ENCODE measurements around the gene PITHD1.

The PITHD1 gene

DNA sequence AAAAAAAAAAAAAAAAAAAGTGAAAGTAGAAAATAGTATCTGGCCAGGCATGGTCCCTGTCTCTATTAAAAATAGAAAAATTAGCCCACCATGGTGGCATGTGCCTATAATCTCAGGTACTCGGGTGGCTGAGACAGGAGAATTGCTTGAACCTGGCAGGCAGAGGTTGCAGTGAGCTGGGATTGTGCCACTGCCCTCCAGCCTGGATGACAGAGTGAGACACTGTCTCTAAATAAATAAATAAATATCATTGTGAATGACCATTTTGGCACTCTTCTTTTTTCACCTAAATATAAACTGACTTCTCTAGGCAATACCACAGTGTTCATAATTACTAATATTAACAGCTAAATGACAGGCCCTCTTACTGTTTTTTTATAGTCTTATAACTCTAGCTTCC, 20.4 kb upstream of the PITHD1 start:
- TF ChIP-seq, protein P1, sequence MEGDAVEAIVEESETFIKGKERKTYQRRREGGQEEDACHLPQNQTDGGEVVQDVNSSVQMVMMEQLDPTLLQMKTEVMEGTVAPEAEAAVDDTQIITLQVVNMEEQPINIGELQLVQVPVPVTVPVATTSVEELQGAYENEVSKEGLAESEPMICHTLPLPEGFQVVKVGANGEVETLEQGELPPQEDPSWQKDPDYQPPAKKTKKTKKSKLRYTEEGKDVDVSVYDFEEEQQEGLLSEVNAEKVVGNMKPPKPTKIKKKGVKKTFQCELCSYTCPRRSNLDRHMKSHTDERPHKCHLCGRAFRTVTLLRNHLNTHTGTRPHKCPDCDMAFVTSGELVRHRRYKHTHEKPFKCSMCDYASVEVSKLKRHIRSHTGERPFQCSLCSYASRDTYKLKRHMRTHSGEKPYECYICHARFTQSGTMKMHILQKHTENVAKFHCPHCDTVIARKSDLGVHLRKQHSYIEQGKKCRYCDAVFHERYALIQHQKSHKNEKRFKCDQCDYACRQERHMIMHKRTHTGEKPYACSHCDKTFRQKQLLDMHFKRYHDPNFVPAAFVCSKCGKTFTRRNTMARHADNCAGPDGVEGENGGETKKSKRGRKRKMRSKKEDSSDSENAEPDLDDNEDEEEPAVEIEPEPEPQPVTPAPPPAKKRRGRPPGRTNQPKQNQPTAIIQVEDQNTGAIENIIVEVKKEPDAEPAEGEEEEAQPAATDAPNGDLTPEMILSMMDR (IDR thresholded peaks at IDR 0.05), result no peak
- TF ChIP-seq ZFX (IDR thresholded peaks at IDR 0.05; ENCODE audit: borderline replicate concordance), result no peak
- no peak overlapping the region for H3K27ac ChIP-seq

DNA sequence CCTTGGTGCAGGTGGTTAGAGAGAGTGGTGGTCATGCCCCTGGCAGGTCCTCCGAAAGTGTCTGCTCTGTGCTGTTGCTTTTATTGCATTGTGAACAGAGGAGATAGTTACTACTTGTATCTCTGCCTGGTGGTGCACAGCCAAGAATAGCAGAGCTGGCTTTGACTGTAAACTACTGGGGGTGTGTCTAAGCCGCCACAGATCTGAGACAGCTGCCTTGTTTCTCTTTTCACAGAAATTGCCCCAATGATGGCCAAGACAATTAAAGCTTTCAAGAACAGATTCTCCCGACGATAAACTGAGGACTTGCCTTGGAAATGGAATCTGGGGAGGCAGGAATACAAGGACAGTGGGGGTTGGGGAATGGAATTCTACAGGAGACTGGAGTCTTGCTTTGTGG, 18.9 kb upstream of the PITHD1 start:
- H3K27ac ChIP-seq, result no peak overlapping the region
- TF ChIP-seq ZFX (IDR thresholded peaks at IDR 0.05; ENCODE audit: borderline replicate concordance), result no peak
- TF ChIP-seq, protein P1 (IDR thresholded peaks at IDR 0.05), result no peak

DNA sequence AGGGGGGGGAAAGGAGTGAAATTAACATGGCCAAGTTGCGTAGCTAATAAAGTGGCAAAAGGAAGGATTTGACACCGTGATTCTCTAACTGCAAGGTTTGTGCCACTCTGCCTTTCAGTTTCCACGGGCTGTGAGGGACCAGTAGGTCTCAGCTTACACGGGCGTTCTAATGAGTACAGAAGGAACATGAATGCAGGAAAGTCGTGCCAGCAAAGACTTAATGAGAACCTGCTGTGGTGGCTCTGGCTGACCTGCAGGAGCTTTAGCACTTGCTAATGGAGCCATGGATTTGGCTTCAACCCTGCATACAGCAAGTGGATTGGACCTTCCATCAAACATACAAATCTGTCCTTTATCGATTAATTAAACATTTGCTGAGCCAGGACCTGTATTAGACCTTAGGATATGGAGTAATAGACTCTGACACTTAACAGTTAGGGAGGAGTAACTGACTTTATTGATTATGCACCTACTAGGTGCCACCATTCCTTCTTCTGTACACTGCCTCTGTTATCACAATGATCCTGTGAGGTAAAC, 15.1 kb upstream of the PITHD1 start:
- no peak overlapping the region for H3K27ac ChIP-seq

DNA sequence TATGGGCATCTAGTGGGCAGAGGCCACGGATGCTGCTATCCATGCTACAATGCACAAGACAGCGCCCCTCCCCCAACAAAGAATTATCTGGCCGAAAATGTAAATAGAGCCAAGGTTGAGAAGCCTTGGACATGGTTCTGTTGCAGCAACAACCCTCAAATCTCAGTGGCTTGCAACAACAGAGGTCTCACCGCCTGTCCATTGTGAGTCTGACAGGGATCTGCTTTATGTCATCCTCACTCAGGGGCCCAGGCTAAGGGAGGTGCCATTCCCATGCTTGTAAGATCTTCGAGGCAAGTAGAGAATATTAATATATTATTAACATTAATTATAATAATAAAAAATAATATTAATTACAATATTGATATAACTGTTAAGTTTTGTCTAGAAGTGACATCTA, 9.5 kb upstream of the PITHD1 start:
- no peak for TF ChIP-seq ZFX (IDR thresholded peaks at IDR 0.05; ENCODE audit: borderline replicate concordance)
- TF ChIP-seq, protein P1 (IDR thresholded peaks at IDR 0.05), result no peak
- no peak overlapping the region for H3K27ac ChIP-seq

More for the DNA sequence above, 15.1 kb upstream of the PITHD1 start:
- TF ChIP-seq ZFX (IDR thresholded peaks at IDR 0.05; ENCODE audit: borderline replicate concordance), result no peak
- TF ChIP-seq, protein P1 (IDR thresholded peaks at IDR 0.05), result no peak

DNA sequence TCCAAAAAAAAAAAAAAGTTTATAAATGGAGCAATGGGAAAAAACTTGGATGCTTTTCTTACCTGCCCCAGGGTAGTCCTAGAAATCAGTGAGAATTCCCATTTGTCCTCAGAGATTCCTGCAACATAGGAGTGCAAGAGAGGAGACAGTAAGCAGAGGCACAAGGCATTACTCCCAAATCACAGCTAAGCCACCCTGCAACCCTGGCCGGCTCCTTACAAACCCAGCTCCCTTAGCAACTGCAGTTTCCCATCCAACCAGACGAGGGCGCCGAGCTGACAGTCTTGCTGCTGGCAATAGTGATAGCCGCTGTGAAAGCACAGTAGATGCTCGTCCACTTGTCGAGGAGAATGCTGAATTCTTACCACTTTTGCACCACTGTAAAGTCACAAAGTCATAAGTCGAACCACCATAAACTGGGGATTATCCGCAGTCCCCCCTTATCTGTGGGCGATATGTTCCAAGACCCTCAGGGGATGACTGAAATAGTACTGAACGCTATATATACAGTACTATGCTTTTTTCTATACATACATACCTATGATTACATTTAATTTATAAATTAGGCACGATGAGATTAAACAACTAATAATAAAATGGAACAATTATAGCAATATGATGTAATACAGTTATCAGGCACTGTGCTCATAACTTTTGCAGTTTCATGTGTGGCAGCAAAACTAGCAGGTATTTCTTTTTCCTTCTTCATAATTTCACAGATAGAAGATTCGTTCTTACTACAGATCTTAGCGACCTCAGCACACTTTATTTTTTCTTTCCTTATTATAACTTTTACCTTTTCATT, 6.0 kb upstream of the PITHD1 start:
- TF ChIP-seq, protein P1 (IDR thresholded peaks at IDR 0.05), result peak; percentile 97
- no peak for TF ChIP-seq ZFX (IDR thresholded peaks at IDR 0.05; ENCODE audit: borderline replicate concordance)
- H3K27ac ChIP-seq, result no peak overlapping the region

DNA sequence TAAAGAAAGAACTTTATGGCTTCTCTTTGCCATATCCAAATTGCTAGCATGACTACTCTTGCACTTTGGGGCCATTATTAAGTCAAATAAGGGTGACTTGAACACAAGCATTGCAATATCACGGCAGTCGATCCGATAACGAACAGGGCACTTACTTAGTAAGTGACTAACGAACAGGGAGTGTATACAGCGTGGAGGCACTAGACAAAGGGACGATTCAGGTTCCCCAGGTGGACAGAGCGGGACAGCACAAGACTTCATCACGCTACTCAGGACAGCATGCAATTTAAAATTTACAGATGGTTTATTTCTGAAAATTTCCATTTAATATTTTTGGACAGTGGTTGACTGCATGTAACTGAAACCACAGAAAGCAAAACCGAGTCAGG, 5.4 kb upstream of the PITHD1 start:
- no peak overlapping the region for H3K27ac ChIP-seq
- TF ChIP-seq, protein P1 (IDR thresholded peaks at IDR 0.05), result no peak
- TF ChIP-seq ZFX (IDR thresholded peaks at IDR 0.05; ENCODE audit: borderline replicate concordance), result no peak

DNA sequence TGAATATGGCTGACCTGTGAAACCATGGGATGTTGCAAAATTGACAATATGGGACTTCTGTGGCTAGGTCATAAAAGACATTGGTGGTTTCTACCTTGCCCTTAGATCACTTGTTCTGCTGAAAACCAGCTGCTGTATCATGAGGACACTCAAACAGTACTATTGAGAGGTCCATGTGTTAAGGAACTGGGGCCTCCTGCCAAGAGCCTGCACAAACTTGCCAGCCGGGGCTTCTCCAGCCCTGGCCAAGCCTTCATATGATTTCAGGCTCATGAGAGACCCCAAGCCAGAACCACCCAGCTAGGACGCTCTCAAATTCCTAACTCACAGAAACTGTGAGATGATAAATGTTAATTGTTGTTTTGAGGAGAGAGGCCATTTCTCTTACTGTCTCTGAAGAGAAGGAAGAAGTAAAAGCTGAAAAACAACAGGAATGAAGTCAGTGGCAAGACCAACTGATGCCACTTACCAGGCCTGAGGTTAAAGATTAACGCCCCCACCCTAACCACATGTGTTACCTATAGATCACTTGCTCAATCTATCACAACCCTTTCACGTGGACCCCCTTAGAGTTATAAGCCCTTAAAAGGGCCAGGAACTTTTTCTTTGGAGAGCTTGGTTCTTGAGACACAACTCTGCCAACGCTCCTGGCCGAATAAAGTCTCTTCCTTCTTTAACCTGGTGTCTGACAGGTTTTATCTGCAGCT, 3.9 kb upstream of the PITHD1 start:
- TF ChIP-seq ZFX (IDR thresholded peaks at IDR 0.05; ENCODE audit: borderline replicate concordance), result no peak
- TF ChIP-seq, protein P1 (IDR thresholded peaks at IDR 0.05), result no peak
- no peak overlapping the region for H3K27ac ChIP-seq

All from 22Rv1 (cell line).